ENCODE measurements around the gene TMEM69. TPM values are rescaled to one million over a fixed set of nuclear protein-coding genes. Genes with fewer than 3 reads are reported as not detected.

TMEM69 gene
- total and polyA plus RNA-seq, 2 experiments from 2014 or later = 59.7 to 62.4 TPM

- no peak for TF ChIP-seq REST (IDR thresholded peaks at IDR 0.05; ENCODE audit: unreplicated experiment)
- no peak for TF ChIP-seq ZNF331 (CRISPR knock-in tag; IDR thresholded peaks at IDR 0.05; ENCODE audit: low read depth)
- no peak for TF ChIP-seq NANOG (IDR thresholded peaks at IDR 0.05; ENCODE audit: borderline replicate concordance)
- no peak for TF ChIP-seq CREB1 (CRISPR knock-in tag; IDR thresholded peaks at IDR 0.05; ENCODE audit: low read depth)
- no peak for TF ChIP-seq STAT1 (IDR thresholded peaks at IDR 0.05; ENCODE audit: unreplicated experiment)
- TF ChIP-seq ZNF114 (CRISPR knock-in tag; IDR thresholded peaks at IDR 0.05) = no peak
- no peak for TF ChIP-seq ZNF462 (CRISPR knock-in tag; IDR thresholded peaks at IDR 0.05)
These were observed 33.2 kb downstream of the TMEM69 start (continued) for GRCh38 chr1:45721207-45721606.
